Panc1 (cell line): ENCODE data around the gene EDEM3. TPM values are rescaled to one million over a fixed set of nuclear protein-coding genes. Genes with fewer than 3 reads are reported as not detected.

ENCODE experiments used
- ATAC-seq: fragments of 200-7000 bp; cut with Tn5 transposase; 2 replicates; pipeline ENCODE4 v1.9.1; 2020; ENCODE audit warnings: mild to moderate bottlenecking, moderate library complexity
- BruUV-seq: library from RNA; stranded (reverse); fragments of 400-500 nt; replicated peaks from 2 replicates; lab custom pipeline; 2021; lab: Mats Ljungman, UMichigan
- CTCF ChIA-PET: fragments of 300-600 bp; sonication (Branson Sonifier 250); formaldehyde crosslinking; loops from one replicate; lab custom pipeline; 2022; ENCODE audit warnings: antibody characterized with exemption; lab: Charles Lee
- POLR2A ChIA-PET: fragments of 300-600 bp; sonication (Branson Sonifier 250); formaldehyde crosslinking; loops from one replicate; lab custom pipeline; 2022; ENCODE audit warnings: antibody characterized with exemption; lab: Charles Lee
- DNase-seq: peaks from one replicate; pipeline ENCODE4 v3.0.0-alpha.2; 2010; ENCODE audit warnings: low read depth, low spot score
- H3K27ac ChIP-seq: 2 replicates; pipeline ENCODE4 v1.5.1; 2011; ENCODE audit warnings: mild to moderate bottlenecking, low read length, inconsistent platforms
- H3K27me3 ChIP-seq: fragments of 200-500 bp; sonication (Bioruptor generic); 2 replicates; pipeline ENCODE4 v1.6.0; 2014; ENCODE audit warnings: low read length, inconsistent platforms; ENCODE audit not compliant: control insufficient read depth, insufficient read depth
- H3K36me3 ChIP-seq: fragments of 200-500 bp; sonication (Bioruptor generic); 2 replicates; pipeline ENCODE4 v1.5.1; 2014; ENCODE audit warnings: inconsistent platforms, mild to moderate bottlenecking, low read length, moderate library complexity; ENCODE audit not compliant: control insufficient read depth, insufficient read depth
- H3K4me1 ChIP-seq: 2 replicates; pipeline ENCODE4 v1.5.1; 2011; ENCODE audit warnings: inconsistent platforms, mild to moderate bottlenecking, low read length, moderate library complexity; ENCODE audit not compliant: control insufficient read depth, insufficient read depth
- H3K4me3 ChIP-seq, 2 experiments: 2 replicates each; pipeline ENCODE4 v1.5.1; 2011 to 2012; ENCODE audit warnings: low read depth in 2 of 2, low read length in 2 of 2, mild to moderate bottlenecking in 2 of 2, inconsistent platforms in 1 of 2, moderate library complexity in 1 of 2
- H3K9me3 ChIP-seq: fragments of 200-500 bp; sonication (Bioruptor generic); 2 replicates; pipeline ENCODE4 v1.5.1; 2014; ENCODE audit warnings: low read depth, mild to moderate bottlenecking, inconsistent platforms, low read length, moderate library complexity; ENCODE audit not compliant: control insufficient read depth, insufficient read depth
- POLR2AphosphoS5 ChIP-seq: IDR thresholded peaks from 2 replicates; pipeline ENCODE4 v1.6.1; 2012; ENCODE audit warnings: mild to moderate bottlenecking, low read depth, low read length, moderate library complexity
- SIN3A ChIP-seq: IDR thresholded peaks from 2 replicates; pipeline ENCODE4 v1.6.1; 2012; ENCODE audit warnings: low read depth, mild to moderate bottlenecking, low read length, moderate library complexity, borderline replicate concordance; ENCODE audit not compliant: insufficient read depth
- TCF7L2 ChIP-seq: IDR thresholded peaks from 2 replicates; pipeline ENCODE4 v1.6.1; 2011; ENCODE audit warnings: mild to moderate bottlenecking, low read depth, low read length, inconsistent platforms
- in situ Hi-C: cut with HindIII; loops from 2 replicates; pipeline ENCODE4 v1.10.0; 2016; ENCODE audit warnings: low sequenced_read_pairs, low pct_unique_long_range_greater_than_20kb
- intact Hi-C: fragments of 100-400 bp; cut with micrococcal nuclease; formaldehyde crosslinking; loops from one replicate; pipeline ENCODE4 v1.10.0; 2022; ENCODE audit not compliant: unreplicated experiment
- total RNA-seq: library from RNA; stranded (reverse); gene quantifications from one replicate; pipeline ENCODE4 v1.2.1, GENCODE V29; 2021; ENCODE audit not compliant: unreplicated experiment
- TF ChIP-seq, protein P1 (sequence below): fragments of 450-650 bp; IDR thresholded peaks from 2 replicates; pipeline ENCODE4 v1.5.1; 2017; ENCODE audit warnings: mild to moderate bottlenecking
- TF ChIP-seq, protein P2 (sequence below), 2 experiments: IDR thresholded peaks; 2 replicates each; pipeline ENCODE4 v1.6.1; 2011 to 2012; ENCODE audit warnings: low read depth in 2 of 2, control low read depth in 1 of 2, low read length in 1 of 2, mild to moderate bottlenecking in 1 of 2, moderate library complexity in 1 of 2; ENCODE audit not compliant: insufficient read depth in 1 of 2

The EDEM3 gene
- total RNA-seq, 1 experiment from 2014 or later, result 17.4 TPM

DNA sequence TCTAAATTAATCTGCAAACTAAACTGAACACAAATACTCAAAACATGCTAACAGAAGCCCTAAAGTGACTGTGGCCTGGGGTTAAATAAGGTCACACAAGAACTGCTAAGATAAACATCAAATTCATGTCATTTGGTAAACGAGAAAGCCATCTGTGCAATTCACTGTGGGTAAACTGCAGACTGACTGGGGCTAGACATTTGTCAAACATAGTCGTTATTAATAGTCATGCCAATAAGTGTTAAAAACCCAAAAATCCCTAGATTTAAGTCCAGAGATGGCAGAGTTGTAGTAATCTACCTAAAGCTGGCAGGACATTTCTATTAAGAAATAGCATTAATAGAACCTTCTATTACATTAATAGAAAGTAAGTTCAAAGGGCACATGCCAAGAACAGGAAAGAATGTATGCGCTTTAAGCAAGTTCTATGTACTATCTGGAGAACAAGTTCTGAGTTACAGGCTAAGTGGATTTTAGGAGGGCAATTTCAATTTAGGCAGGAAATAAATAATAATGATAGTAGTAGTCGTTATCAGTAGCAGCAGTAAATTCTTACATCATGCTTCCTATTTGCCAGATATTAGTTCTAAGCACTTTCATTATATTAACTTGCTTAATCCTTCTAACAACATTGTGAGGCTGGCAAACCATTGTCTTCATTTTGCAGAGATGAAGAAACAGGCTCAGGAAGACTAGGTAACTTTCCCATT, 8.6 kb downstream of the EDEM3 start:
- intact Hi-C loops (no loop called here), in situ Hi-C loops (no loop called here)
- ChIA-PET POLR2A (no interaction called here), CTCF (no interaction called here)
- no peak overlapping the region for H3K27ac ChIP-seq
- no peaks in the 10 kb centered on the region; the same call in none of the 2 replicates for H3K36me3 ChIP-seq
- TF ChIP-seq, protein P1, sequence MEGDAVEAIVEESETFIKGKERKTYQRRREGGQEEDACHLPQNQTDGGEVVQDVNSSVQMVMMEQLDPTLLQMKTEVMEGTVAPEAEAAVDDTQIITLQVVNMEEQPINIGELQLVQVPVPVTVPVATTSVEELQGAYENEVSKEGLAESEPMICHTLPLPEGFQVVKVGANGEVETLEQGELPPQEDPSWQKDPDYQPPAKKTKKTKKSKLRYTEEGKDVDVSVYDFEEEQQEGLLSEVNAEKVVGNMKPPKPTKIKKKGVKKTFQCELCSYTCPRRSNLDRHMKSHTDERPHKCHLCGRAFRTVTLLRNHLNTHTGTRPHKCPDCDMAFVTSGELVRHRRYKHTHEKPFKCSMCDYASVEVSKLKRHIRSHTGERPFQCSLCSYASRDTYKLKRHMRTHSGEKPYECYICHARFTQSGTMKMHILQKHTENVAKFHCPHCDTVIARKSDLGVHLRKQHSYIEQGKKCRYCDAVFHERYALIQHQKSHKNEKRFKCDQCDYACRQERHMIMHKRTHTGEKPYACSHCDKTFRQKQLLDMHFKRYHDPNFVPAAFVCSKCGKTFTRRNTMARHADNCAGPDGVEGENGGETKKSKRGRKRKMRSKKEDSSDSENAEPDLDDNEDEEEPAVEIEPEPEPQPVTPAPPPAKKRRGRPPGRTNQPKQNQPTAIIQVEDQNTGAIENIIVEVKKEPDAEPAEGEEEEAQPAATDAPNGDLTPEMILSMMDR, result no peak
- TF ChIP-seq TCF7L2, result no peak
- TF ChIP-seq, protein P2, sequence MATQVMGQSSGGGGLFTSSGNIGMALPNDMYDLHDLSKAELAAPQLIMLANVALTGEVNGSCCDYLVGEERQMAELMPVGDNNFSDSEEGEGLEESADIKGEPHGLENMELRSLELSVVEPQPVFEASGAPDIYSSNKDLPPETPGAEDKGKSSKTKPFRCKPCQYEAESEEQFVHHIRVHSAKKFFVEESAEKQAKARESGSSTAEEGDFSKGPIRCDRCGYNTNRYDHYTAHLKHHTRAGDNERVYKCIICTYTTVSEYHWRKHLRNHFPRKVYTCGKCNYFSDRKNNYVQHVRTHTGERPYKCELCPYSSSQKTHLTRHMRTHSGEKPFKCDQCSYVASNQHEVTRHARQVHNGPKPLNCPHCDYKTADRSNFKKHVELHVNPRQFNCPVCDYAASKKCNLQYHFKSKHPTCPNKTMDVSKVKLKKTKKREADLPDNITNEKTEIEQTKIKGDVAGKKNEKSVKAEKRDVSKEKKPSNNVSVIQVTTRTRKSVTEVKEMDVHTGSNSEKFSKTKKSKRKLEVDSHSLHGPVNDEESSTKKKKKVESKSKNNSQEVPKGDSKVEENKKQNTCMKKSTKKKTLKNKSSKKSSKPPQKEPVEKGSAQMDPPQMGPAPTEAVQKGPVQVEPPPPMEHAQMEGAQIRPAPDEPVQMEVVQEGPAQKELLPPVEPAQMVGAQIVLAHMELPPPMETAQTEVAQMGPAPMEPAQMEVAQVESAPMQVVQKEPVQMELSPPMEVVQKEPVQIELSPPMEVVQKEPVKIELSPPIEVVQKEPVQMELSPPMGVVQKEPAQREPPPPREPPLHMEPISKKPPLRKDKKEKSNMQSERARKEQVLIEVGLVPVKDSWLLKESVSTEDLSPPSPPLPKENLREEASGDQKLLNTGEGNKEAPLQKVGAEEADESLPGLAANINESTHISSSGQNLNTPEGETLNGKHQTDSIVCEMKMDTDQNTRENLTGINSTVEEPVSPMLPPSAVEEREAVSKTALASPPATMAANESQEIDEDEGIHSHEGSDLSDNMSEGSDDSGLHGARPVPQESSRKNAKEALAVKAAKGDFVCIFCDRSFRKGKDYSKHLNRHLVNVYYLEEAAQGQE (IDR thresholded peaks at IDR 0.05; ENCODE audit: insufficient read depth in 1 of 2, low read depth in 2 of 2, low read length in 1 of 2), result no peak
- H3K9me3 ChIP-seq, result no peaks in the 10 kb centered on the region
- no peak for DNase-seq
- H3K4me3 ChIP-seq, result no peak overlapping the region
- H3K27me3 ChIP-seq, result no peaks in the 10 kb centered on the region
- no peaks in the 10 kb centered on the region for H3K4me1 ChIP-seq
- ATAC-seq, result no peak
- no TSS peak for BruUV-seq

DNA sequence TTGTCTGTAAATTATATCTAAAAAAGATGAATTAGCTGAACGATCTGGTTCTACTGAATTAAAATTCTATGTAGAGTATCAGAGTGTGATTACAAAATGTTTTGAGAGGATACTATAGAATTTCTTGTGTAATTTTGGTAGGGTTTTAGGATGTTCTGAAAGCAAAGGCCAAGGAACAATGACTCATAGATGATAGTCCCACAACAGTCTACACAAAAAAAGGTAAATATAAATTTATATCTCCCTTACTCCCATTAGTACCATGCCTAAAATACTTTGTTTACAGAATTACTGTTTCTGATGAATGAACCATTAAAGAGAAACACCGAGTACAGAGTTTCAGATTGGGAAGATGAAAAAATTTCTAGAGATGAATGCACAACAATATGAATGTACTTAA, 9.5 kb downstream of the EDEM3 start:
- TF ChIP-seq TCF7L2, result no peak
- TF ChIP-seq, protein P2 (IDR thresholded peaks at IDR 0.05; ENCODE audit: insufficient read depth in 1 of 2, low read depth in 2 of 2, low read length in 1 of 2), result no peak
- TF ChIP-seq, protein P1, result no peak
- TF ChIP-seq POLR2AphosphoS5, result no peak
- TF ChIP-seq SIN3A, result no peak
- CTCF ChIA-PET, result no interaction called here

More for the DNA sequence above, 9.5 kb downstream of the EDEM3 start:
- ATAC-seq (no peak), DNase-seq (no peak)
- BruUV-seq, result no TSS peak
- intact Hi-C loops (no loop called here), in situ Hi-C loops (no loop called here)
- POLR2A ChIA-PET, result no interaction called here
- no peaks in the 10 kb centered on the region; the same call in none of the 2 replicates for H3K36me3 ChIP-seq
- no peaks in the 10 kb centered on the region for H3K27me3 ChIP-seq
- H3K4me3 ChIP-seq, result no peak overlapping the region
- H3K9me3 ChIP-seq, result no peaks in the 10 kb centered on the region
- no peak overlapping the region for H3K27ac ChIP-seq
- no peaks in the 10 kb centered on the region for H3K4me1 ChIP-seq
